Peyer's patch (tissue), 4 donors: ENCODE measurements around the gene MCTP2.

ENCODE experiments used
- CTCF ChIP-seq, 6 experiments: fragments of 450-650 bp in 4 of 6; fragments of 200-600 bp in 2 of 6; sonication (generic) in 1 of 6; IDR thresholded peaks; one replicate each; pipeline ENCODE4 v1.5.1; 2017 to 2019; ENCODE audit warnings: antibody characterized with exemption in 6 of 6, mild to moderate bottlenecking in 3 of 6, moderate library complexity in 1 of 6
- POLR2A ChIP-seq, 2 donors: fragments of 450-650 bp; IDR thresholded peaks; one replicate each; pipeline ENCODE4 v1.5.1; 2017; ENCODE audit warnings: antibody characterized with exemption in 2 of 2, mild to moderate bottlenecking in 2 of 2, moderate library complexity in 2 of 2

DNA sequence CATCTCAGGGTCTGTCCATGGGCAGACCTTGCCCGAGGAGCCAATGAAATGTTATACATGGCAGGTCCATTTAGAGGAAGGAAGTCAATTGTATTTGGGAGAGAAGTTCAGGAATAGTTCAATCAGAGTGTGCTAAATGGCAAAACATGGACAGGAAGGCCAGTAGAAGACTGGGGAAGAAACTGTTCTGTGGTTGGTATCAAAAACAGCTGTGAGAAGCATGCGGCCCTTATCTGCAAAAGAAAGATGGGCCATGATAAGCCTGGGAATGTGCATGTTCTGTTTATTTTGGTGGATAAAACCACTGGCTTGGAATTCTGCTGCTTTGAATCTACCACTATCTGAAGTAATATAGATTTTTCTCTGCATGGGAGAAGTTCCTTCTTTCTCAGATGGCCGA lies 100.4 kb downstream of the MCTP2 start:
- no peak for TF ChIP-seq CTCF (IDR thresholded peaks at IDR 0.05)
- TF ChIP-seq POLR2A (IDR thresholded peaks at IDR 0.05), result no peak
